NCI-H1105 (cell line): ENCODE results near the gene CHST11.

Experiments
- DNase-seq: peaks from one replicate; lab custom pipeline; 2025; lab: John Stamatoyannopoulos, UW

CHST11 gene

DNA sequence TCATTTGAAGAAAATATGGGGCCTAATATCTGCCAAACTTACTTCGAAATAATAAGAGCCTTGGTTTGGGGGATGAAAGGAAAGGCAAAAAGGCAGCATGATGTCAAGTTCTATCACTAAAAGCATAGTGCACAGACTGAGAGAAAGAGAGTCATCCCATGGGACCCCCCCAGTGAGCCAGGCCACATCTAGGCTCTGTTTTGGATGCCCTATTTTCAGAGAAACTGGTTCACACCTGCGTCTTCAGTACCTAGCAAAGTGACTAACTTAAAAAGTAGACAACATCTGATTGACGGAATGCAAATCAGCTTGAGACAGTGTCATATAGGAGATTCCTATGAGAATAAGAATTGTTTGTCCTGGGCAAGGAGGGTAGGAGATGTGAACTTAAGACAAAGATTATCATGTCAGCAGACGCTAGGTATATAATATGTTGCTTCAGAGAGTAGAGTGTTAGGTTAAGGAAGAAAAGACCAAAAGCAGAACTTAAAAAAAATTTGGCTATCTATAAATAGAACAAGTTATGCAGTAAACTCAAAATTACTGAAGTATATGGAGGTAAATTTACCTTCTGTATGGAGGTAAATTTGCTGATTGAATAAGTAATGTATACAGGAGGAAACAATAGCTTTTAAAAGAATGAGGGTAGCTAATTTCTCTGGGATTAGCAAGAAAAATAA is 353.1 kb downstream of the CHST11 start:
- no peak for DNase-seq
